IMR-90 (cell line): Measurements from ENCODE around the gene FN1. TPM values are rescaled to one million over a fixed set of nuclear protein-coding genes. Genes with fewer than 3 reads are reported as not detected.
A peak's percentile ranks its signal among the peaks of the same experiment; 100 is the strongest.

Experiments
- ATAC-seq: fragments of 200-7000 bp; cut with Tn5 transposase; 2 replicates; pipeline ENCODE4 v1.9.1; 2020; ENCODE audit warnings: low read depth, mild to moderate bottlenecking, moderate library complexity
- BruUV-seq: library from RNA; stranded (reverse); fragments of 400-500 nt; replicated peaks from 2 replicates; lab custom pipeline; 2021; lab: Mats Ljungman, UMichigan
- CTCF ChIA-PET: fragments of 300-600 bp; formaldehyde crosslinking; extraction: SDS; loops from one replicate; lab custom pipeline; 2021; ENCODE audit warnings: antibody characterized with exemption; lab: Yijun Ruan, JAX
- POLR2A ChIA-PET: fragments of 300-600 bp; sonication (Branson Sonifier 250); formaldehyde crosslinking; loops from one replicate; lab custom pipeline; 2022; ENCODE audit warnings: antibody characterized with exemption; ENCODE audit not compliant: unreplicated experiment; lab: Charles Lee
- DNase-seq: peaks from one replicate; pipeline ENCODE4 v3.0.0; 2013
- H2AFZ ChIP-seq: replicated peaks from 2 replicates; pipeline ENCODE3; 2013; ENCODE audit warnings: low read length, mild to moderate bottlenecking; ENCODE audit not compliant: poor library complexity
- H2AK5ac ChIP-seq: 2 replicates; pipeline ENCODE4 v1.6.1; 2013; ENCODE audit warnings: low read depth, low read length, inconsistent platforms
- H2AK9ac ChIP-seq: replicated peaks from 2 replicates; pipeline ENCODE3; 2013; ENCODE audit warnings: mild to moderate bottlenecking, low read depth, low read length, moderate library complexity; ENCODE audit not compliant: poor library complexity
- H2BK120ac ChIP-seq: 2 replicates; pipeline ENCODE4 v1.6.1; 2013; ENCODE audit warnings: low read depth, low read length, inconsistent platforms
- H2BK15ac ChIP-seq: 3 replicates; pipeline ENCODE4 v1.6.1; 2013; ENCODE audit warnings: low read depth, low read length, inconsistent platforms
- H2BK20ac ChIP-seq: 2 replicates; pipeline ENCODE4 v1.6.1; 2013; ENCODE audit warnings: low read depth, mild to moderate bottlenecking, inconsistent platforms, low read length, moderate library complexity
- H2BK5ac ChIP-seq: 2 replicates; pipeline ENCODE4 v1.6.1; 2013; ENCODE audit warnings: mild to moderate bottlenecking, low read depth, low read length, inconsistent platforms; ENCODE audit not compliant: poor library complexity, severe bottlenecking
- H3K14ac ChIP-seq: replicated peaks from 2 replicates; pipeline ENCODE4 v1.6.1; 2013; ENCODE audit warnings: low read depth, low read length, inconsistent platforms
- H3K18ac ChIP-seq: 2 replicates; pipeline ENCODE4 v1.6.1; 2013; ENCODE audit warnings: low read depth, low read length, control low read depth
- H3K23ac ChIP-seq: 2 replicates; pipeline ENCODE4 v1.6.1; 2013; ENCODE audit warnings: low read depth, low read length, inconsistent platforms
- H3K27ac ChIP-seq: 2 replicates; pipeline ENCODE4 v1.5.1; 2013; ENCODE audit warnings: mild to moderate bottlenecking, control low read depth, low read length; ENCODE audit not compliant: insufficient read depth
- H3K27me3 ChIP-seq: 2 replicates; pipeline ENCODE4 v1.6.1; 2013; ENCODE audit warnings: low read length; ENCODE audit not compliant: control insufficient read depth, insufficient read depth
- H3K36me3 ChIP-seq: 2 replicates; pipeline ENCODE4 v1.6.1; 2013; ENCODE audit warnings: low read length, mixed read lengths; ENCODE audit not compliant: control insufficient read depth, insufficient read depth
- H3K4ac ChIP-seq: 2 replicates; pipeline ENCODE4 v1.6.1; 2013; ENCODE audit warnings: low read depth, low read length, inconsistent platforms
- H3K4me1 ChIP-seq: 2 replicates; pipeline ENCODE4 v1.6.1; 2013; ENCODE audit warnings: low read length, mixed read lengths; ENCODE audit not compliant: control insufficient read depth, insufficient read depth
- H3K4me2 ChIP-seq: 2 replicates; pipeline ENCODE4 v1.6.1; 2013; ENCODE audit warnings: low read depth, mild to moderate bottlenecking, control low read depth, low read length, moderate library complexity
- H3K4me3 ChIP-seq: 2 replicates; pipeline ENCODE4 v1.5.1; 2013; ENCODE audit warnings: low read depth, mild to moderate bottlenecking, control low read depth, low read length, moderate library complexity; ENCODE audit not compliant: insufficient read depth
- H3K56ac ChIP-seq: 2 replicates; pipeline ENCODE4 v1.6.1; 2013; ENCODE audit warnings: low read length, inconsistent platforms; ENCODE audit not compliant: insufficient read depth; ENCODE audit errors: extremely low read depth
- H3K79me1 ChIP-seq, 2 experiments: 2 replicates each; pipeline ENCODE4 v1.6.1; 2013; ENCODE audit warnings: low read length in 2 of 2, inconsistent platforms in 1 of 2, low read depth in 1 of 2
- H3K9ac ChIP-seq: 2 replicates; pipeline ENCODE4 v1.6.1; 2013; ENCODE audit warnings: low read depth, low read length, control low read depth
- H3K9me1 ChIP-seq: 2 replicates; pipeline ENCODE4 v1.6.1; 2013; ENCODE audit warnings: low read length, inconsistent platforms; ENCODE audit not compliant: insufficient read depth
- H3K9me3 ChIP-seq: 2 replicates; pipeline ENCODE4 v1.6.1; 2013; ENCODE audit warnings: low read length; ENCODE audit not compliant: control insufficient read depth, insufficient read depth
- H4K20me1 ChIP-seq: 2 replicates; pipeline ENCODE4 v1.6.1; 2013; ENCODE audit warnings: low read length, inconsistent platforms; ENCODE audit not compliant: insufficient read depth
- H4K5ac ChIP-seq: 2 replicates; pipeline ENCODE4 v1.6.1; 2013; ENCODE audit warnings: mild to moderate bottlenecking, low read depth, low read length, control low read depth
- H4K8ac ChIP-seq, 2 experiments: 2 replicates each; pipeline ENCODE4 v1.6.1; 2013; ENCODE audit warnings: low read depth in 2 of 2, low read length in 2 of 2, control low read depth in 1 of 2, inconsistent platforms in 1 of 2
- H4K91ac ChIP-seq: 2 replicates; pipeline ENCODE4 v1.6.1; 2013; ENCODE audit warnings: low read depth, low read length, inconsistent platforms; ENCODE audit not compliant: insufficient read depth
- MAZ ChIP-seq: IDR thresholded peaks from 2 replicates; pipeline ENCODE4 v1.6.1; 2012; ENCODE audit warnings: low read depth, mild to moderate bottlenecking, low read length, improper control_type of control experiment, moderate library complexity, borderline replicate concordance
- POLR2A ChIP-seq: IDR thresholded peaks from 2 replicates; pipeline ENCODE4 v1.6.1; 2012; ENCODE audit warnings: mild to moderate bottlenecking, low read depth, low read length
- RAD21 ChIP-seq: IDR thresholded peaks from 2 replicates; pipeline ENCODE4 v1.6.1; 2012; ENCODE audit warnings: low read length, improper control_type of control experiment
- SMC3 ChIP-seq: fragments of 150-350 bp; IDR thresholded peaks from 2 replicates; pipeline ENCODE4 v1.6.1; 2016; ENCODE audit warnings: low read depth, mild to moderate bottlenecking, antibody characterized with exemption, low read length, moderate library complexity
- USF2 ChIP-seq: fragments of 150-350 bp; IDR thresholded peaks from 2 replicates; pipeline ENCODE4 v1.6.1; 2017; ENCODE audit warnings: mild to moderate bottlenecking, antibody characterized with exemption, low read length, low read depth
- WGBS, 2 experiments: methylation state at CpG; one replicate each; pipeline versions ENCODE4 v1.1.5 to v1.1.7; 2013; ENCODE audit warnings: missing lambda C conversion rate in 2 of 2; ENCODE audit not compliant: insufficient read length in 1 of 2; ENCODE audit errors: extremely low coverage in 2 of 2; 5-methylcytosine and 5-hydroxymethylcytosine counted together
- dilution Hi-C: fragments of 300-500 bp; cut with HindIII; formaldehyde crosslinking; loops from one replicate; pipeline ENCODE4 v1.14.3; 2018; ENCODE audit warnings: low sequenced_read_pairs; ENCODE audit not compliant: unreplicated experiment
- in situ Hi-C: fragments of 300-500 bp; cut with MboI; formaldehyde crosslinking; loops from 3 replicates; pipeline ENCODE4 v1.14.3; 2019; ENCODE audit warnings: low sequenced_read_pairs, inconsistent platforms, mixed read lengths
- intact Hi-C: fragments of 100-400 bp; cut with micrococcal nuclease; formaldehyde crosslinking; loops from 2 replicates; pipeline ENCODE4 v1.10.0; 2022
- polyA plus RNA-seq, 3 experiments: library from polyadenylated mRNA; depleted of rRNA; stranded (reverse); fragments of >200 nt; gene quantifications; 2 replicates each; pipeline ENCODE4 v1.2.3, GENCODE V29; 2012; ENCODE audit warnings: low replicate concordance in 1 of 3
- total RNA-seq: library from RNA; depleted of rRNA; stranded (reverse); fragments of >200 nt; gene quantifications from 2 replicates; pipeline ENCODE4 v1.2.3, GENCODE V29; 2012
- TF ChIP-seq, protein P1 (sequence below): conservative IDR thresholded peaks from 2 replicates; pipeline ENCODE4 v1.5.1; 2012; ENCODE audit warnings: mild to moderate bottlenecking, low read depth, low read length, improper control_type of control experiment

Gene FN1
- total and polyA plus RNA-seq, 2 of the 4 experiments (the other 2 are of a cell fraction): 8,243 to 13,004 TPM

DNA sequence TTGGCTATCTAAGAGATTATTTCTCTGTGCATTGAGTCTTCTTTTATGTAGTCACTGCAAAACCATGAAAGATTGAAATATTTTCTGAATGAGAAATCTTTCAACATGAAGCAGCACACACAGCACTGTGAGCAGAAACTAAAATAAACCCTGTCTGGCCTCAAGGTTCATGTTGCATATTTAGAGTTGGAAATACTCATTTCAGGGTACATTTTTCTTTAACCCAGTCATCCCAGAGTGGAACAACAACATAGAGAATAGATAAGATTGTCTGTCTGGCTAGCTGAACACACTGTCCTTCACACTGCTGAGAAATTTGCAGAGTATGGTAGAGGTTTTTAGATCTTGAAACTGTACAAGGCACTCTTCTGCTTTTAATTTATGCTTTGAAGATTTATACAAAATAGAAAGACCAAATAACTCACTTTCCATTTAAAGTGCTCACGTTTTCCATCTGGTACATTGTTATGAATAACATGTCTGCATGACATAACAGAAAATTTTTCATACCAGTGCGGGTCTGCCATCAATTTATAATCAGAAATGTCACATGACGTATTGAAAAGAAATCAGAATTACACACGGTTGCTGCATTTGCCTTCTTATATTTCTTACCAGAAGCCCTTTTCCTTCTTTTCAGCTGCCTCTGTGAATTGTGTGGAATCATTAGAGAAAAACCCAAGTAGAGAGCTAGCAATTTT lies 25.0 kb upstream of the FN1 start (continued):
- TF ChIP-seq, protein P1, sequence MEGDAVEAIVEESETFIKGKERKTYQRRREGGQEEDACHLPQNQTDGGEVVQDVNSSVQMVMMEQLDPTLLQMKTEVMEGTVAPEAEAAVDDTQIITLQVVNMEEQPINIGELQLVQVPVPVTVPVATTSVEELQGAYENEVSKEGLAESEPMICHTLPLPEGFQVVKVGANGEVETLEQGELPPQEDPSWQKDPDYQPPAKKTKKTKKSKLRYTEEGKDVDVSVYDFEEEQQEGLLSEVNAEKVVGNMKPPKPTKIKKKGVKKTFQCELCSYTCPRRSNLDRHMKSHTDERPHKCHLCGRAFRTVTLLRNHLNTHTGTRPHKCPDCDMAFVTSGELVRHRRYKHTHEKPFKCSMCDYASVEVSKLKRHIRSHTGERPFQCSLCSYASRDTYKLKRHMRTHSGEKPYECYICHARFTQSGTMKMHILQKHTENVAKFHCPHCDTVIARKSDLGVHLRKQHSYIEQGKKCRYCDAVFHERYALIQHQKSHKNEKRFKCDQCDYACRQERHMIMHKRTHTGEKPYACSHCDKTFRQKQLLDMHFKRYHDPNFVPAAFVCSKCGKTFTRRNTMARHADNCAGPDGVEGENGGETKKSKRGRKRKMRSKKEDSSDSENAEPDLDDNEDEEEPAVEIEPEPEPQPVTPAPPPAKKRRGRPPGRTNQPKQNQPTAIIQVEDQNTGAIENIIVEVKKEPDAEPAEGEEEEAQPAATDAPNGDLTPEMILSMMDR: no peak
- TF ChIP-seq POLR2A: peak; percentile 35; the same call in 1 of the 2 replicates

DNA sequence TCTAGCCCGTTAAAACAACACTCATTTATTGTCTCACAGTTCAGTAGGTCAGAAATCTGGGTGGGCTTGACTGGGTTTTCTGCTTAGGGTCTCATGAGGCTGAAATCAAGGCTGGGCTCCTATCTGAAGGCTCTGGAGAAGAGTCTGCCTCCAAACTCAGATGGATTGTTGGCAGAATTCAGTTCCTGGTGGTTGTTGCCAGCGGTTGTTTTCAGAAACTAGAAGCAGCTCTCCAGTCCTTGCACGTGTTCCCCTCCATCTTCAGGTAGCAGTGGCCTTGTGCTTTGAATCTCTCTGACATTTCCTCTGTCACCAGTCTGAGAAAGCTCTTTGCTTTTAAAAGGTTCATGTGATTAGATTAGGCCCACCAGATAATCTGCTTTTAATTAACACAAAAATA lies 20.1 kb upstream of the FN1 start:
- Histone ChIP-seq H3K23ac (no peak overlapping the region), H3K36me3 (no peaks in the 10 kb centered on the region), H3K4me3 (no peak overlapping the region), H3K9ac (no peak overlapping the region), H3K9me3 (no peaks in the 10 kb centered on the region), H4K8ac (peak overlapping the region in 1 of 2 experiments; percentile 56; a peak in 1 of 4 replicates), H3K4ac (peak overlapping the region; percentile 68), H3K18ac (peak overlapping the region; percentile 81), H3K9me1 (peaks cover 3% of the 10 kb centered on the region; the same call in 1 of the 2 replicates), H3K79me1 (no peaks in the 10 kb centered on the region), H3K27me3 (no peaks in the 10 kb centered on the region), H2BK20ac (peak overlapping the region; percentile 71), H3K27ac (no peak overlapping the region), H4K91ac (peak overlapping the region; percentile 24), H2BK5ac (no peak overlapping the region), H2AK9ac (no peak overlapping the region), H4K20me1 (no peaks in the 10 kb centered on the region), H3K4me1 (peaks cover 2% of the 10 kb centered on the region; the same call in 1 of the 2 replicates), H4K5ac (peak overlapping the region; percentile 91; the same call in 1 of the 2 replicates), H2BK120ac (peak overlapping the region; percentile 80), H2AK5ac (peak overlapping the region; percentile 46; the same call in 1 of the 2 replicates), H3K4me2 (no peak overlapping the region), H3K14ac (no peak overlapping the region), H2AFZ (peak overlapping the region; percentile 9), H2BK15ac (peak overlapping the region; percentile 82; the same call in 2 of the 3 replicates), H3K56ac (no peak overlapping the region)
- CTCF ChIA-PET: interaction anchor here (0.5 to 1.4 kb wide), 2 partner anchors 9 to 175 kb away, joined by 3 read pairs; no protein-coding TSS in a partner anchor
- no peak for DNase-seq
- TF ChIP-seq, protein P1: no peak
- no peak for TF ChIP-seq RAD21
- TF ChIP-seq USF2: no peak
- no peak for TF ChIP-seq MAZ
- no peak for TF ChIP-seq SMC3
- intact Hi-C loops (no loop called here), in situ Hi-C loops (no loop called here), dilution Hi-C loops (no loop called here)
- no TSS peak for BruUV-seq
- no peak for ATAC-seq
- WGBS, 2 experiments: 88% methylated on average over 2 of the region's 3 CpGs; no CpG with 5 or more reads in 1 of the 2 experiments
- POLR2A ChIA-PET: no interaction called here
